Fibroblast of peridontal ligament (primary cell): ENCODE measurements around the gene OTOL1.
"Not testable (repeated sequence)": the region's sequence is repeated elsewhere in the genome, so short reads cannot be mapped to it uniquely, and the experiment has no call there.

Experiments
- DNase-seq: peaks from one replicate; pipeline ENCODE4 v3.0.0-alpha.2; 2010; ENCODE audit errors: extremely low read depth

Gene OTOL1

DNA sequence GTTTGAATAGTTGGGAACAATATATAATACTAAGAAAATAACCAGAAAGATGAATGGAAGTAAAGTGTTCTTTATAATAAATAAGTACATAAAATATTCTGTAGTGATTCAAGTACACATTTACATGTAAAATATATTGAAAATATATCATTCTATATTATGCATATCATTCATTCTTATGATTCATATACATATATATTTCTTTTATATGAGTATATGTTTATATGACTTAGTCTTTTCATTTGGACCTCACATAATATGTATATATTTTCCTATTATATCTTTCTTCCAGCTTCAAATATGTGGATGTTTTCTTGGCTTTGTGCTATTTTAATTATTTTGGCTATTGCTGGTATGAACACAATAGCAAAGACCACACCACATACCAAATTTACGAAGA is at the start of gene OTOL1:
TSS of gene OTOL1 (plus strand) at position 301 of the 400 bp plus-strand sequence. CDS start at position 301, 0 bp downstream.
- DNase-seq: no peak

DNA sequence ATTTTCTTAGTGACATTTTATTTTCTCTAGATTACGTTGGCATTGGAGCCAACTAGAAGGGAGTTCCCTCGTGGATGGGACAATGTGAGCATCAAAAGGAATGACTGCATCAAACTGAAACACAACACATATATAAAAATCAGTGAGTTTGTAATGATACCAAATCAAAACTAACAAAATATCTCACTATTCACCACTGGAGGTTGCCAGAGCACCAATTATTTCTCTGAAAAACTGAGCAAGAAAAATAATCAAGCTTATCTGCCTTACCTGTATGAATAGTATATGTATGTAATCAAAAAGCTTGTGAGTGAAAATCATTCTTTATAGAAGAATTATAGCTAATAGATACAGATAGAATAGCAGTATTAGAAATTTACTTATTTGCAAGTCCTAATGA is 46.8 kb upstream of the OTOL1 start:
- no peak for DNase-seq

GRCh38 chr3:161452179-161452578 is 44.4 kb upstream of the OTOL1 start:
- DNase-seq: no peak

GRCh38 chr3:161454615-161455014 is 42.0 kb upstream of the OTOL1 start:
- no peak for DNase-seq

GRCh38 chr3:161455962-161456361 is 40.6 kb upstream of the OTOL1 start:
- DNase-seq: no peak

DNA sequence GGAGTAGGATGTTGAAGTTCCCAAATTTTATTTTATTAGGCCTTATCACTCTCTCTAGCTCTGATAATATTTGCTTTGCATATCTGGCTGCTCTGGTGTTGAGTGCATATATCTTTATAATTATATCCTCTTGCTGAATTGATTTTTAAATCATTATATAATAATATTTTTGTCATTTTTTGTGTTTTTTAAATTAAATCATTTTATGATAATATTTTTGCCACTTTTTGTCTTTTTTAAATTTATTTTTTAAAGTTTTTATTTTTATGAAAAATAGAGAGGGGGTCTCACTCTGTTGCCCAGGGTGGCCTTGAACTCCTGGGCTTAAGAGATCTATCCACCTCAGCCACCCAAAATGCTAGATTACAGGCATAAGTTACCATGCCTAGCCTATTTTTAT is 34.5 kb upstream of the OTOL1 start:
- DNase-seq: no peak

DNA sequence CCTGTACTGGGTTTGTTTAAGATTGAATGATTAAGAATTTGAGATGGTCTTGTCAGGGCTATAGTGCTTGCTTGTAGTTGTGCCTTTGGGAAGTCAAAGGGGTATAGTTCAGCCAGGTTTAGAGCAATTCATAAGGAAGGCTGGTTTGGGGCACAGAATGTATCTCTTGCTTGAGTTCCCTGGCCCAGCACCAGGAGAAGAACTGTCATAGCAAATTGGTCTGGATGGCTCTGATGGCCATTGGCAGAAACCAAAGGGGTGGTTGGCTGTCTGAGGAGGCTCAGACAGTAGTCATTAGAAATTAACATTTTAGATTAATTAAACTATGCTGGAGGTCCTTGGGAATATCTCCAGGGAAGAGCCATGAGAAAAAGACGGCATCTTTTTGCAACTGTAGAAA is 25.4 kb upstream of the OTOL1 start:
- DNase-seq: no peak

- no peak for DNase-seq
These were observed 22.5 kb upstream of the OTOL1 start for GRCh38 chr3:161474139-161474538.

DNA sequence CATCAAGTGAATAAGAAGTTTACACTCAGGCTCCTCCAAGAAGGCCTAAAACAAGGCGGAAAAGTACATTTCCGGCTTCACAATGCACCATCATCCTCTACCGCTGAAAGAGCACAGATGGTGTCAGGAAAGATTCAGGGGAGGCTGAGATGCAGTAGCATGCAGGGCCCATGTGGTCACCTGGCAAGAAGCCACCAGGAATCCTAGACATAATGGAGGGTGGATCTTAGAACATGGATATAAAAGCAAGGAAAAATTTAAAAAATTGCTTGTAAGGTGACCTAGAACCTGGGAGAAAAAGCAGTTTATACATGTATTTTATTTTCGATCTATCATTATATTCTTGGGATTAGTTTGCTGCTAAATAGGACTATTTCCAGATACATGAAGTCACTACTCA is 21.9 kb upstream of the OTOL1 start:
- DNase-seq: no peak

DNA sequence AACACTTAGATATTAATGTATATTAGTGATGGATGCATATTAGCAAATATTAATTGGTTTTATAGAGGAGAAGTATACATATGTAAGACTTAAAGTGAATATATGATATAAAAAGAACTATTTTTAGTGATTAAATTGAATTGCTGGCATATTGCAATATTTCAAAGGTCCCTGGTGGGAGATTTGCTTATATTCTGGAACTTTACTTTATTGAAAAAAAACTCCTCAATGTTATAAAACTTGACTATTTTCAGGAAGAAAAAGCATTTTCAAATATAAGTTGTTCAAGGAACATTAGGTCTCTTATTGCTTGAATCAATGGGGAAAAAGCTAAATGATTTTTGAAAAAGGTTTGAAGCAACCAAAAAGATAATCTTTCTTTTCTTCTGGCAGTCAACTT is 21.4 kb upstream of the OTOL1 start:
- DNase-seq: no peak

DNA sequence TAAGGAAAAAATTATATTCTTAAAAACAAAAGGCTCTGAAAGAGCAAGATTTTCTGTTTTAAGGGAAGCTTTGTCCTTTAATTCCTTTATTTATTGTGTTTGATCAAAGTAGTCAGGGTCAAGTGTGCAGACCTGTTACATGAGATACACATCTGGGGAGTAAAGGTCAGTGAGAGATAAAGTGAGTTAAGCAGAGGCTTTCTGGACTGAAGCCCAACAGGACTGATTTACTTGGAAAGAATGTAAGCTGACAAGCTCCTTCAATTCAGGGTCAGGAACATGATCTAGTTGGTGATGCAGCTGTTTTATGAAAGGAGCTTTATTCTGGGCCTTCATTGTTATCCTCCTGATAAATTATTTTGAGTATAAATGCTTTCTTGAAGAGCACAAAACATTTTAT is 20.7 kb upstream of the OTOL1 start:
- DNase-seq: no peak

GRCh38 chr3:161484226-161484625 is 12.4 kb upstream of the OTOL1 start:
- no peak for DNase-seq

GRCh38 chr3:161488284-161488683 is 8.3 kb upstream of the OTOL1 start:
- DNase-seq: not testable (repeated sequence)

GRCh38 chr3:161489395-161489794 is 7.2 kb upstream of the OTOL1 start:
- no peak for DNase-seq

DNA sequence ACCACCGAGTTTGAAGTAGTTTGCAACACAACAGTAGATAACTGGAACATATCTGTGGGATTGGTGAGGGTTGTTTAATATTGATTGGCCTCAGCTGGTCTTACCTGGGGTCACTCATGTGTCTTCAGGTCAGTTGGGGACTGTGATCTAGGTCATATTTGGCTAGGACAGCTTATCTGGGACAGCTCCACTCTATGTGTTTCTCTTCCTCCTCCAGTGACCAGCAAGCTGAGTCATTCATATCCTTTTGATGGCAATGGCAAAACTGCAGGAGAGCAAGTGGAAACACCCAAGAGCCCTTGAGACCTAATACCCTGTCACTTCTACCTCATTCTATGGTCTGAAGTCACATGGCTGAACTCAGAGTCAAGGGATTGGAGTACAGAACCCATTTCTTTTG is 5.8 kb upstream of the OTOL1 start:
- DNase-seq: not testable (repeated sequence)

DNA sequence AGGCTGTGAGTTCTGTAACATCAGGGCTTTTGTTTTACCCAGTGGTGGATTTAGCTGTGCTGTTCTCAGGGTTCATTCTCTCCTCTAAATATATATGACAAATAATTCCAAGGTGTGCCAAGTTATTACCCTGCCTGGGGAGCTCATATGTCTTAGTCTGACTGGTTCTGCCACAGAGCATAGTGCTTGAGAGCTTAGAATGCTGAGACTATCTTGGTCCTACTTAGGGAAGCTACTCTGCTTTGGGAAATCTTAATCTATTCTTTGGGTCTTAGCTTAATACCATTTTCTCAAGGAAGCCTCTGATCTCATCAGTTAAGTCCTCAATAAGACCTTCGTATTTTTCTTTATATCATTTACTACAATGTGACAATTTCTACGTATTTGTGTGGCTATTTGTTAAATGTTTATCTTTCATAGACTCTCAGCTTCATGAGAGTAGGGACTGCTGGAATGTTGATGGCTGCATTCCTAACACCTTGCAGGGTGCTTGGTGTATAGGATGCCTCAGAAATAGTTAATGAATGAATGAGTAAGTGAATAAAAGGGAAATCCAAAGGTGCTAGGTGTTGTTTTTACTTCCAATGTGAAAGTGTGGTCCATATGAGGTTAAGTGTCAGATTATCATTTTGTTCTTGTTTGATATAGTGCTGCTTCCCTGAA is 1.8 kb downstream of the OTOL1 start:
- DNase-seq: no peak

GRCh38 chr3:161500068-161500796 is 3.6 kb downstream of the OTOL1 start:
- DNase-seq: no peak

GRCh38 chr3:161503271-161503670 is 6.7 kb downstream of the OTOL1 start:
- no peak for DNase-seq

DNA sequence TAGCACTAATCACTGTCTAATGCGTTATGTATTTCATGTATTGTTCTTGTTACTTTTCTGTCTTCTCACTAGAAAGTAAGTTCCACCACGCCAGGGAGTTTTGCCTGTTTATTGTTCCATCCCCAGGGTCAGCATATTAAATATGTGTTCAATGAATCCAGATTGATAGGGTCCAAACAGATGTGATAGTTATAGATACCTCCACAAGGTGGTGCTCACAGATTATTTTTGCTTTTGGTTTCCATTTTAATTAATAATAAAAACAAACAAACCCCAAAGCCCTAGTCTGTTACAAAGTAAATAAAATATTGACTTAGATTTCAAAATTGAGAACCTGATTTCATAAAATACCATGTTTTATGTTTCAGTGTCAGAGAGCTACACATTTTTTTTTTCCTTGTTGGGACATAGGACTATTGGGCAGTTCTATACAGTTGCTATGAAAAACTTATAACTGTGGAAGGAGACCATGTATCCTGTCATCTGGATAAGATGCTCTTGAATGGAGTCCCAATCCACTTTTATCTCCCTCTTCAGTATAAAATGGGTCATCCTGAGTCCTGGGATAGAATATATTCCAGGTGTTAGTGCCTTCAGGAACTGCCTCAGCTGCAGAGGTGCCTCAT is 12.4 kb downstream of the OTOL1 start:
- no peak for DNase-seq

- no peak for DNase-seq
These were observed 14.1 kb downstream of the OTOL1 start for GRCh38 chr3:161510510-161511260.

- DNase-seq: no peak
These were observed 27.3 kb downstream of the OTOL1 start for GRCh38 chr3:161523916-161524315.

DNA sequence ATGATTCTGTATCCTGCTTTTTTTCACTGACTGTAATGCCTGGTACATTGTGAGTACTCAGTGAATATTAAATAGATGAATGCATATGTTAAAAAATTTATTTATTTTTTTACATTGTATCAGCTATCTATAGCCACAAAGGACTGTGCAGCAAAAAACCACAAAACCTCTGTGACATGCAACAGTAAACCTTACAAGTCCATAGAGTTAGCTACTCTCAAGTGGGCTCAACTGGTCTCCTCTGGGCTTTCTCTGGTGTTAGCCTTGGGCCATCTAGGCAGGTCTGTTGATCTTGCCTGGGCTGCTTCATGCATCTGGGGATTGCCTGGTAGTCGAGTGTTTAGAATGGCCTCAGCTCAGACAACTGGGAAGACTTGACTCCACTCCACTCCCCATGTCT is 35.3 kb downstream of the OTOL1 start:
- DNase-seq: no peak
